CD8-positive, alpha-beta memory T cell (primary cell): ENCODE data around the gene GGT1. TPM values are rescaled to one million over a fixed set of nuclear protein-coding genes. Genes with fewer than 3 reads are reported as not detected.

ENCODE experiments used
- CTCF ChIA-PET: fragments of 350-600 bp; sonication (Branson Sonifier 250); formaldehyde crosslinking; loops from one replicate; lab custom pipeline; 2021; ENCODE audit warnings: antibody characterized with exemption; lab: Charles Lee
- POLR2A ChIA-PET: fragments of 350-600 bp; sonication (Branson Sonifier 250); formaldehyde crosslinking; loops from one replicate; lab custom pipeline; 2021; ENCODE audit warnings: antibody characterized with exemption; lab: Charles Lee
- DNase-seq, 5 donors: peaks; one replicate each; pipeline versions ENCODE4 v3.0.0 to v3.0.0-alpha.2; 2020 to 2022; ENCODE audit warnings: mixed read lengths in 1 of 5
- H3K27ac ChIP-seq: one replicate; pipeline ENCODE4 v1.7.0; 2013; ENCODE audit warnings: low read depth, mild to moderate bottlenecking, low read length, moderate library complexity
- H3K27me3 ChIP-seq: 2 replicates; pipeline ENCODE4 v1.7.0; 2013; ENCODE audit warnings: low read length, mild to moderate bottlenecking; ENCODE audit not compliant: insufficient read depth, poor library complexity, severe bottlenecking
- H3K36me3 ChIP-seq: 2 replicates; pipeline ENCODE4 v1.7.0; 2013; ENCODE audit warnings: mild to moderate bottlenecking, low read length, moderate library complexity; ENCODE audit not compliant: insufficient read depth
- H3K4me1 ChIP-seq: 2 replicates; pipeline ENCODE4 v1.7.0; 2013; ENCODE audit warnings: mild to moderate bottlenecking, low read length, moderate library complexity; ENCODE audit not compliant: insufficient read depth
- H3K4me3 ChIP-seq: 2 replicates; pipeline ENCODE4 v1.7.0; 2013; ENCODE audit warnings: mild to moderate bottlenecking, low read length
- H3K9me3 ChIP-seq: 2 replicates; pipeline ENCODE4 v1.7.0; 2013; ENCODE audit warnings: mild to moderate bottlenecking, low read length
- H3K27ac Mint-ChIP-seq, 8 donors: one replicate each; pipeline ENCODE4 v1.8.0; 2020 to 2021; ENCODE audit warnings: mixed read lengths in 8 of 8, mild to moderate bottlenecking in 6 of 8, inconsistent platforms in 3 of 8, moderate library complexity in 3 of 8
- H3K27me3 Mint-ChIP-seq, 2 donors: one replicate each; pipeline ENCODE4 v1.8.0; 2020 to 2021; ENCODE audit warnings: mixed read lengths in 2 of 2, mild to moderate bottlenecking in 1 of 2, moderate library complexity in 1 of 2
- H3K36me3 Mint-ChIP-seq, 3 donors: one replicate each; pipeline ENCODE4 v1.8.0; 2020 to 2021; ENCODE audit warnings: mixed read lengths in 3 of 3, inconsistent platforms in 1 of 3, mild to moderate bottlenecking in 1 of 3
- H3K4me1 Mint-ChIP-seq, 3 donors: one replicate each; pipeline ENCODE4 v1.8.0; 2020 to 2021; ENCODE audit warnings: mixed read lengths in 3 of 3, inconsistent platforms in 1 of 3, mild to moderate bottlenecking in 1 of 3
- H3K4me3 Mint-ChIP-seq, 7 donors: one replicate each; pipeline ENCODE4 v1.8.0; 2020 to 2021; ENCODE audit warnings: mixed read lengths in 7 of 7, mild to moderate bottlenecking in 6 of 7, moderate library complexity in 4 of 7, inconsistent platforms in 2 of 7
- H3K9me3 Mint-ChIP-seq, 5 donors: one replicate each; pipeline ENCODE4 v1.8.0; 2020 to 2022; ENCODE audit warnings: mixed read lengths in 5 of 5, mild to moderate bottlenecking in 3 of 5, moderate library complexity in 2 of 5, inconsistent platforms in 1 of 5
- polyA plus RNA-seq: library from polyadenylated mRNA; unstranded; fragments of 300-500 nt; fragmentation: Illumina TruSeq; gene quantifications from one replicate; pipeline ENCODE4 v1.2.3, GENCODE V29; 2021
- total RNA-seq, 2 experiments: library from RNA; stranded (reverse); gene quantifications; one replicate each; pipeline ENCODE4 v1.2.3, GENCODE V29; 2021

Gene GGT1
- total and polyA plus RNA-seq, 3 experiments from 2014 or later: 12.1 to 39.1 (median 36.9) TPM

DNA sequence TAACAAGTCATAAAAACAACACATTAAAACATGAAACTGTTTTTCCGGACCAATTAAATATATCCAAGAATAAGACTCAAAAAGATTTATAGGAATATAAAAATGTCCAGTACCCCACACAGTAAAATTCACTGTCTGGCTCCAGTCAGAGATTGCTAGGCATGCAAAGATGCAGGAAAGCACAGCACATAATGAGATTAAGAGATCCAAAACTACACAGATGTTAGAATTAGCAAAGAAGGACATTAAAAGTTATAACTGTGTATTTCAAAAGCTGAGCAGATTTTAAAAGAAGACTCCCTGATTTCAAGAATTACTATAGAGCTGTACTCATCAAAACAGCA is 23.8 kb upstream of the GGT1 start:
- H3K27me3 ChIP-seq: no peaks in the 10 kb centered on the region
- Mint-ChIP-seq H3K27ac (peak overlapping the region in 2 of 8 donors; percentile 19 to 44), H3K9me3 (no peaks in the 10 kb centered on the region), H3K27me3 (no peaks in the 10 kb centered on the region), H3K4me1 (peaks cover 0 to 2% (median 0%) of the 10 kb centered on the region in 3 donors), H3K4me3 (no peak overlapping the region), H3K36me3 (peaks cover 0 to 24% (median 8%) of the 10 kb centered on the region in 3 donors)
- H3K9me3 ChIP-seq: no peaks in the 10 kb centered on the region
- no peaks in the 10 kb centered on the region for H3K4me1 ChIP-seq
- no peak overlapping the region for H3K4me3 ChIP-seq
- peaks cover 4% of the 10 kb centered on the region for H3K36me3 ChIP-seq
- no peak overlapping the region for H3K27ac ChIP-seq
- POLR2A ChIA-PET: no interaction called here
- DNase-seq: no peak
- CTCF ChIA-PET: no interaction called here

DNA sequence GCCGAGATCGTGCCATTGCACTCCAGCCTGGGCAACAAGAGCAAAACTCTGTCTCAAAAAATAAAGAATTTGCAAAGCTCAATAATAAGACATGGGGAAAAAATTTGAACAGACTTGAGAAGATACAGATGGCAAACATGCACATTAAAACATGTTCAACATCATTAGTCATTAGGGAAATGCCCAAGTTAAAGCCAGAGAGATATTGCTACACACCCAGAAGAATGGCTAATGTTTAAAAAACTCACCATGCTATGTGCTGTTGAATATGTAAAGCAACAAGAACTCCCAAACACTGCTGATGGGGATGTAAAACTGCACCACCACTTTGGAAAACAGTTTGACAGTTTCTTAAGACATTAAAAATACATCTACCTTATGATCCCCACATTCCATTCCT is 22.7 kb upstream of the GGT1 start:
- H3K36me3 Mint-ChIP-seq: peaks cover 0 to 14% (median 0%) of the 10 kb centered on the region in 3 donors
- H3K4me3 Mint-ChIP-seq: no peak overlapping the region
- no peaks in the 10 kb centered on the region for H3K9me3 ChIP-seq
- no peak overlapping the region for H3K27ac ChIP-seq
- H3K4me1 ChIP-seq: no peaks in the 10 kb centered on the region
- no peaks in the 10 kb centered on the region for H3K36me3 ChIP-seq
- no peaks in the 10 kb centered on the region for H3K27me3 ChIP-seq
- DNase-seq: no peak
- POLR2A ChIA-PET: no interaction called here
- no peaks in the 10 kb centered on the region for H3K27me3 Mint-ChIP-seq
- peak overlapping the region in 3 of 8 donors; percentile 33 to 51 (median 35) for H3K27ac Mint-ChIP-seq
- no peaks in the 10 kb centered on the region for H3K9me3 Mint-ChIP-seq
- CTCF ChIA-PET: no interaction called here
- no peak overlapping the region for H3K4me3 ChIP-seq
- peaks cover 0 to 2% (median 0%) of the 10 kb centered on the region in 3 donors for H3K4me1 Mint-ChIP-seq

DNA sequence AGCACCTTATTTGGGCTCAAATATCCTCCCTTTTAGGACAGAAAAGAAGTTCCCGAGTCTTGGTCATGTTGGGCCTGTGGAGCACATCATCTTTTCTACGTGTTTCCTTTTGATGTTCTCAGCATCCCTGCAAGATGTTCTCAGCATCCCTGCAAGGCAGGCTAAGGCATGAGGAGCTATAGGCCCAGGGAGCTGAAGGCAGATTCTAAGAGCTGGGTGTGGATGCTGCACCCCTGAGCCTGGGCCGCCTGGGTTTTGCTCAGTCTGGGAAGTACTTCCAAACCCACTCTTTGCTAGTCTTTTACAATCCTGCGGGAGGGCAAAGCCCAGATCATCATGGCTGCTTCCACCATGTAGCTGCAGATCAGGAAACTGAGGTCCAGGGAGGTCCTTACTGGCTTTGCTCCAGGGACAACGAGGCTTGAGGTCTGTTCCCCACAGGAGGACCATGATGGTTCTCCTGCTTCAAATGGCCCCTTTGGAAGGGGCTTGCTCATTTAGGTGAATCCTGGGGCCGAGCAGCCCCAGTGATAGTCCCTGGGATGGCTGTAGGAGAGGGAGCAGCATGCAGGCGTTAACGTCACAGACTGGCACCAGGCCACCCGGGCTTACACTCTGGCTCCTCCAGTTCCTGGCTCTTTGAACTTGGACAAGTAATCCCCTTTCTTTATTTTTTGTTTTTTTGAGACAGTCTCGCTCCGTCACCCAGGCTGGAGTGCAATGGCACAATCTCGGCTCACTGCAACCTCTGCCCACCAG is 20.8 kb upstream of the GGT1 start:
- H3K27ac Mint-ChIP-seq: peak overlapping the region in 1 of 8 donors; percentile 86
- peaks cover 0 to 4% (median 0%) of the 10 kb centered on the region in 3 donors for H3K36me3 Mint-ChIP-seq
- H3K36me3 ChIP-seq: no peaks in the 10 kb centered on the region
- H3K4me1 Mint-ChIP-seq: no peaks in the 10 kb centered on the region
- no peaks in the 10 kb centered on the region for H3K27me3 ChIP-seq
- POLR2A ChIA-PET: interaction anchor here (0.7 kb wide), 1 partner anchor 22 kb away, joined by 4 read pairs; no protein-coding TSS in a partner anchor
- H3K9me3 ChIP-seq: no peaks in the 10 kb centered on the region
- H3K9me3 Mint-ChIP-seq: no peaks in the 10 kb centered on the region
- no peak for DNase-seq
- no peaks in the 10 kb centered on the region for H3K4me1 ChIP-seq
- H3K27ac ChIP-seq: no peak overlapping the region
- no peaks in the 10 kb centered on the region for H3K27me3 Mint-ChIP-seq
- CTCF ChIA-PET: no interaction called here
- H3K4me3 ChIP-seq: no peak overlapping the region
- H3K4me3 Mint-ChIP-seq: no peak overlapping the region

DNA sequence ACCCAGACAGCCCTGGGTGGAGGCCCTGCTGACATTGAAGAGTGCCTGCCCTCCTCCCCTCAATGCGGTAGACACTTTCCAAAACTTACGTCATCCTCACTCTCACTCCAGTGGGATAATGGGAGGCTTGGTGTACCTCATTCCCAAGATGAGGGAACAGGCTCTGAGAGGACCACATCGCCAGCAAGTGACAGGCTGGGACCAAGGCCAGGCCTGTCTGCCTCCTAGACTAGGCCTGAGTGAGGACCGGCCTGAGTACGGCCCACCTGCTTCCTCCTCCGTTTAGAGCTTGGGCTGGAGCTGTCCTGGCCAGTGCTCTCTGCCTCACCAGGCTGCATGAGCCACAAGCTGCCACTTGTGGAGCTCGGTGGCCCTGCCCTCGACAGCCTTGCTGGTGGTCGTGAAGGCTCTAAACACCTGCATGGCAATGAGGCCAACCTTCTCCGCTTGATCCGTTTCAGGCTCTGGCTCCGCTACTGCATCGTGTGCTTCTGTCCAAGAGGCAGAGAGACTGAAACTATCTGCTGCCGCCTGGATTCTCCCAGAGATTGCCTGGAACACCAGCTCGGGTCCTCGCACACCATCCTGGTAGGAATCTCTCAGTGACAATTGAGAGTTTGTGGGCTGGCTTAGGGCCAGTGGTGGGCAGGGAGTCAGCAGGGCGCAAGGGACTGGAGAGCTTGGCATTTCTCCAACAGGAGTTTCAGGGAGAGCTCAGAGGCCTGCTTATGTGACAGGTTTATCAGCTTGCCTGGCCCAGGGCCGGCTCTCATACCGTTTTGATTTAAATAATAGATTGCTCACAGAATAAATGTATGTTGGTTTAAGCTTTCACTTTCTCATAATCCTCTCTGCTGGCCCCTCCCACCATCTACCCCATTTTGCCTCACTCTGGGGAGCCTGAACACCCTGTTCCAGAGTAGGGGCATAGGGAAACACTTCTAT is 19.5 kb upstream of the GGT1 start:
- Histone ChIP-seq H3K27me3 (no peaks in the 10 kb centered on the region), H3K36me3 (no peaks in the 10 kb centered on the region), H3K9me3 (no peaks in the 10 kb centered on the region), H3K27ac (no peak overlapping the region), H3K4me3 (no peak overlapping the region), H3K4me1 (no peaks in the 10 kb centered on the region)
- POLR2A ChIA-PET: no interaction called here
- Mint-ChIP-seq H3K9me3 (no peaks in the 10 kb centered on the region), H3K27ac (no peak overlapping the region), H3K36me3 (no peaks in the 10 kb centered on the region), H3K27me3 (no peaks in the 10 kb centered on the region), H3K4me3 (no peak overlapping the region), H3K4me1 (no peaks in the 10 kb centered on the region)
- CTCF ChIA-PET: interaction anchor here (1.0 kb wide), 1 partner anchor 9 kb away, joined by 3 read pairs; no protein-coding TSS in a partner anchor
- no peak for DNase-seq

DNA sequence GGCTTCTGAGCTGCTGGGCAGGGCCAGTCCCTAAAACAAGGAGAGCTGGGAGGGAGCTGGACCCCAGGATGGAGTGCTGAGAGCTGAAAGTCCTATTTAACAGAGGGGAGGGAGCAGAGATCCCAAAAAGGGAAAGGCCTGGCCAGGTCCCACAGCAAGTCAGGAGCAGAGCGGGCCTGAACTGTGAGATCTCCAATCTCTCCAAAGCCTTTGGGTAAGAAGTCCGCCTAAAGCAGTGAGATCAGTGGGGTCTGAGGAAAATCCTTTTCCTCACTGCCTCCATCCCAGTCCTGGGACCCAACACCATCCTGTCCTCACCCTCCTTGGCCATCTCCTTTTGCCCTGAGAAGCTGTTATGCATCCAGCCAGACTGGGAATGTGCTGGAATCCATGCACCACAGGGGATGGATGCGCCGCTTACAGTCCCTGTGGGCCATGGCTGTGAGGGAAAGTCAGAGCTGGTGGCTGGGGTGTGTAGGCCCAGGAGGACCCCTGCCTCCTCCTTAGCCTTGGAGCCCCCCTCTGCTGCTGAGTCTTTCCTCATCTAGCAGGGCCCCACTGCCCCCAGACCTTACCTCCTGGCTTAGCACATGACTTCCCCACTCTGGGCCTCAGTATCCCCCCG is 18.7 kb upstream of the GGT1 start:
- Mint-ChIP-seq H3K27ac (no peak overlapping the region), H3K36me3 (no peaks in the 10 kb centered on the region), H3K4me1 (no peaks in the 10 kb centered on the region), H3K4me3 (no peak overlapping the region), H3K9me3 (no peaks in the 10 kb centered on the region), H3K27me3 (no peaks in the 10 kb centered on the region)
- ChIA-PET POLR2A (no interaction called here), CTCF (interaction anchor here (1.0 kb wide), 1 partner anchor 10 kb away, joined by 3 read pairs; no protein-coding TSS in a partner anchor)
- no peak overlapping the region for H3K4me3 ChIP-seq
- no peak overlapping the region for H3K27ac ChIP-seq
- H3K4me1 ChIP-seq: no peaks in the 10 kb centered on the region
- DNase-seq: no peak
- no peaks in the 10 kb centered on the region for H3K9me3 ChIP-seq
- no peaks in the 10 kb centered on the region for H3K36me3 ChIP-seq
- H3K27me3 ChIP-seq: no peaks in the 10 kb centered on the region

DNA sequence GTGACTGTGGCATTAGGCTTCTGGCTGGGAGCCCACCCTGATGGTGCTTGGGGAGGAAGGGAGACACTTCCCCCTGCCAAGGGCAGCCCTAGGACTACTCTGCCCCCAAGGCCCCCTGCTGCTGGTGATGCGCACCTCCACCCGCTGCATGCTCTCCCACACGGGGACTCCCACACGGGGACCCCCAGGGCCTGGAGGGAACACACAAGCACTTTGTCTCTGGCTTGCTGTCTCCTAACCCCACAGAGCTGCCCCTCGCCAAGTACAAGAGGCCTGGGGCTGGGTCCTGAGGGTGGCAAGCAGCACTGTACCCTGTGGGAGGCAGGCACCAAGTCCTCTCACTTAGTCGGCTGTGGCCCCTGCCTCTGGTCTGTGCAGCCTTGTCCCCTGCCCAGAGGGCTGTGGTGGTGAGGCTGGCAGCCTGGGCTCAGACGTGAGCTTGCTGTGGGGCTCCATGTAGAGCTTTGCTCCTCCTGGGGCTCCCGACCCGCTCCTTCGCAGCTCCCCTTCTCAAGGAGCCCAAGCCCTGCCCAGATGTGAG is 18.1 kb upstream of the GGT1 start:
- Histone ChIP-seq H3K4me3 (no peak overlapping the region), H3K9me3 (no peaks in the 10 kb centered on the region), H3K4me1 (no peaks in the 10 kb centered on the region), H3K27me3 (no peaks in the 10 kb centered on the region), H3K27ac (no peak overlapping the region), H3K36me3 (no peaks in the 10 kb centered on the region)
- POLR2A ChIA-PET: no interaction called here
- H3K27ac Mint-ChIP-seq: no peak overlapping the region
- no peaks in the 10 kb centered on the region for H3K27me3 Mint-ChIP-seq
- DNase-seq: no peak
- H3K4me1 Mint-ChIP-seq: no peaks in the 10 kb centered on the region
- no peaks in the 10 kb centered on the region for H3K36me3 Mint-ChIP-seq
- H3K9me3 Mint-ChIP-seq: no peaks in the 10 kb centered on the region
- no peak overlapping the region for H3K4me3 Mint-ChIP-seq
- CTCF ChIA-PET: no interaction called here

DNA sequence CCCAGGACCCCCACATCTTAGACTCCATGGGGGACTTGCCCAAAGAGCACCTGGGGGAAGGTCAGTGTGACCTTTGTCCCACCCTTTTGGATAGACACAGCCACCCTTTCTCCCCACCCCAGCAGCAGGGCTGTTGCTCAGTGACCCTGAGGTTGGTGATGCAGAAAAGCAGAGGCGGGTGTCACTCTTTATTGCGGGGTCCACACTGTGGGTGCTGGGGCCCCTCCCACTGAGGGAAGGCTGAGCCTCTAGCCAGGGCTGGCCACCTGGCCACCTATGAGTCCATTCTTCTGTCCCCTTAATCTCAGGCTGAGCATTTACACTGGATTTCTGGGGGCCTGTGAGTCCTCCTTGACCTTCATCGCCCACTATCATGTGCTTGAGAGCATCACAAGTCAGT is 17.5 kb upstream of the GGT1 start:
- no peaks in the 10 kb centered on the region for H3K4me1 ChIP-seq
- H3K27me3 ChIP-seq: no peaks in the 10 kb centered on the region
- Mint-ChIP-seq H3K36me3 (no peaks in the 10 kb centered on the region), H3K9me3 (no peaks in the 10 kb centered on the region), H3K27me3 (peaks cover 0 to 1% of the 10 kb centered on the region in 2 donors), H3K27ac (no peak overlapping the region), H3K4me1 (no peaks in the 10 kb centered on the region), H3K4me3 (no peak overlapping the region)
- no peak overlapping the region for H3K27ac ChIP-seq
- ChIA-PET CTCF (no interaction called here), POLR2A (no interaction called here)
- H3K36me3 ChIP-seq: no peaks in the 10 kb centered on the region
- DNase-seq: no peak
- no peaks in the 10 kb centered on the region for H3K9me3 ChIP-seq
- no peak overlapping the region for H3K4me3 ChIP-seq
